ENCODE data around the gene PRSS53.
"Not testable (repeated sequence)": the region's sequence is repeated elsewhere in the genome, so short reads cannot be mapped to it uniquely, and the experiment has no call there.

The PRSS53 gene

DNA sequence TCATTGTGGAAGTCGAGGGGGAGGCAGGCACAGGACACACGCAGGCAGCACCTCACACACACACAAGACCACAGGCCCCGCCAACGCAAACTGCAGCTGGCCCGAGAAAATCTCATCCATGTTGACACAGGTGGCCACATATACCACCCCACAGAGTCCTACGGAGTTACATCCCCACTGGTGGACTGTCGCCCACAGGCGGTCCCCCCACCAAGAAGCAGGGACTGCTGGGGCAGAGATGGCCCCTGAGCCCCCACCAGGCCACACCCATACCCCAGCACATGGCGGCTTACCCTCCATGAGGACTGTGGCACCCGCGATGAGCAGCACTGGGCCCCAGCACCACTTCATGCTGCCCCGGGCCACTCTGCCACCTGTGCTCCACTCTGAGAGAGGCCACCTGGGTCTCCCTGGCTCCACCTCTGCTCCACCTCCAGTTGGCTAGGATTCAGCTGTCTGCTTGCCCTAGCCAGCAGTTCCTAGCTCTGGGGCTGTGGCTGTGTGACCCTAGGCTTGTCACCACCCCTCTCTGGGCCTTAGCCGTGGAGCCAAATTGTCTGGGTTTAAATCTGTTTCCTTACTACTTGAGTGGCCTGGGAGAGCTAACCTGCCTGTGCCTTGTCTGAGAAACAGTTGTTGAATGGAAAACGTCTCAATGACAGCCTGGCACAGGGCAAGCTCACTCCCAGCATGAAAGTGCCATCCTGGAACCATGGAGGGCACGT, at the start of gene PRSS53:
Gene PRSS53, minus strand, starts transcription at position 485 of the 725 bp plus-strand sequence. Its CDS starts 134 bp downstream, at position 351.
- DNase-seq: no peak

DNA sequence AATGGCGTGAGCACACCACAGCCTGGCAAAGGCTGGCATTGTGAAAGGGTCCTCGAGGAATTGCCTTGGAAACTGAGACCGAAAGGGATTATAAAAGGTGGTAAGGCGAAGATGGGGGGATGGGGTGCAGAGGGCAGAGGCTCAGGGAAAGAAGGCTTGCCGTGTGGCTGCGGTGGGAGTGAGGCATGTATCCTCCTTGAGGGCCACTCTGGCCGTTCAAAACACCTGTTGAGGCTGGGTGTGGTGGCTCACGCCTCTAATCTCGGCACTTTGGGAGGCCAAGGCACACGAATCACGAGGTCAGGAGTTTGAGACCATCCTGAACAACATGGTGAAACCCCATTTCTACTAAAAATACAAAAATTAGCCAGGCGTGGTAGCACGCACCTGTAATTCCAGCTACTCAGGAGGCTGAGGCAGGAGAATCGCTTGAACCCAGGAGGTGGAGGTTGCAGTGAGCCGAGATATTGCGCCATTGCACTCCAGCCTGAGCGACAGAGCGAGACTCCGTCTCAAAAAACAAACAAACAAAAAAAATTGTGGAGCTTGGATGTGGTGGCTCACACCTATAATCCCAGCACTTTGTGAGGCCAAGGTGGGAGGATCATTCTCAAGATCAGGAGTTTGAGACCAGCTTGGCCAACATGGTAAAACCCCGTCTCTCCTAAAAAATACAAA, 48.2 kb upstream of the PRSS53 start:
- DNase-seq: not testable (repeated sequence)

GRCh38 chr16:31136287-31136662, 47.5 kb upstream of the PRSS53 start:
- DNase-seq: no peak

DNA sequence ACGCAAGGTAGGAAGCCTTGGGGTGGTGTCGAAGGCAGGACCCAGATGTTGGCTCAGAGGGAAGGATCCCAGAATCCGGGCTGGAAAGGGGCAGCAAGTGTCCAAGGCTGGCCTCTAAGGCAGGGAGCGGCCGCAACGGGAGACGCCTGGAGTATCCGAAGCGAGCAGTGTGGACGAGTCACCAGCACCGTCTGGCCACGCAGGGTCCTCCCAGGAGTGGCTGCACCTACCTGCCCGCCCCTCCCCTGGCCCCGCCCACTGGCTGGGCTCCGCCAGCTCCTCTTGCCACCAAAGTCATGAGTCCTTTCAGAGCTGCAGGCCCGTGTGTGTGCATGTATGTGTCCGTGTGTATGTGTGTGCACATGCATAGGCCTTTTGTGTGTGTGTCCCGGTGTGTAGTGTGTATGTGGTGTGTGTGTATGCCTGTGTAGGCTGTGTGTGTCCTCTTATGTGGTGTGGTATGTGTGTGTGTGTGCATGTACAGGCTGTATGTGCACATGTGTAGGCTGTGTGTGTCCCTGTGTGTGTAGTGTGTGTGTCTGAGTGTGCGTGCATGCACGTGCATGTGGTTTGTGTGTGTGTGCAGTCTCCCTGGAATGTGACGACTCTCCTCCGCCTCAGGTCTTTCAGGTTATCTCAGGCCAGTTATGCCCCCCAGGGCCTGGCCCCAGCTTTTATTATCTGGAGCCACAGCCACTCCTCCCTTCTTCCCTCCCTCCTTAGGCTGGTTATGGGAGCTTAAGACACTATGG, 47.0 kb upstream of the PRSS53 start, which contains the start of gene PRSS8:
Gene PRSS8, minus strand, starts transcription at position 193 of the 752 bp plus-strand sequence. CDS start 229 bp downstream, outside the sequence.
- DNase-seq: no peak

- no peak for DNase-seq
These were observed 46.1 kb upstream of the PRSS53 start for GRCh38 chr16:31134625-31135534.

DNA sequence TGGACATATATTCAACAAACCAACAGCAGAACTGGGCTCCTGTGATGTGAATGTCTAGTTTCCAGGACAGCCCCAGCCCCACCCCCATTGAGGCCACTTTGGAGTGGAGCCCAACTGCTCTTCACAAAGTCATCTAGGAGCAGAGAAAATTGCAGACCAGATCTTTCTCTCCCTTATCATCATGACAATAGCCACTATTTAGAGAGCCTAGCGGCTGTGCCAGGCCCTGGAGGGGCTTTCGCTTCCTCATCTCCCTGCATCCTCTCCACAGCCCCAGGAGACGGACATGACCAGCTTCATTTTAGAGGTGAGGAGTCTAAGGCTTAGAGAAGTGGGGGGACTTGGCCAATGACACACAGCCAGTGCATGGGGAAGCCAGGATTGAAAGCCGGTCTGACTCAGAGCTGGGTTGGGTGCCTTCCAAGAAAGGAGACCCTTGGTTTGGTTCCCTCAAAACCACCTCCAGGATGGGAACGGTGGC, 45.4 kb upstream of the PRSS53 start:
- DNase-seq: no peak

GRCh38 chr16:31133046-31133501, 44.3 kb upstream of the PRSS53 start:
- no peak for DNase-seq

DNA sequence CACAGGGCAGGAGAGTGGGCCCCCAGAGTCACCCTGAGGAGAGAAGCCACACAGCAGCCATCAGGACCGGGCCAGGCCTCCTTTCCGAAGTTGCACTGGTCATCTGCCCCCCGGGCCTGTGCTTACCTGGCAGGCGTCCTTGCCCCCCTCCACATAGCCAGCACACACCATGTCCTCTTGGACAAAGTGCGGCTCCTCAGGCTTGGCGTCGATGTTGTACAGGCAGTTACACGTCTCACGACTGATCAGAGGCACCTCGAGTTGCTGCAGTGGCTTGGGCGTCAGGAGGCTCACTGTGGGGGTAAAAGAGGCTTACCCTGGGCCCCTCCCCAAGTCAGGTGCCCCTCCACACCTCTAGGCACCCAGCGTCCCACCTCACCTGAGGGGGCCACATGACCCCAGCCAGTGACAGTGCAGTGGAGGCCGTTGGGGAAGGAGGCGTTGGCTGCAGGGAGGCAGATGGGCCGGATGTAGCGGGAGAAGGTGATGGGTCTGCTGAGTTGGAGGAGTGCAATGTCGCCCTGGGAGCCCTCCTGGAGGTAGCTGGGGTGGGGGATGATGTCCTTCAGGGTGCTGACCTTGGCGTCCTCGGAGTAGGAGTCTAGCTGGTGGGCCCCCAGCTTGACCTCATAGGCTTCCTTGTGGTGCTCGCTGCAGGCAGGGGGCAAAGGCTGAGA, 43.7 kb upstream of the PRSS53 start:
- no peak for DNase-seq

- DNase-seq: no peak
These were observed 43.1 kb upstream of the PRSS53 start for GRCh38 chr16:31131841-31132271.

DNA sequence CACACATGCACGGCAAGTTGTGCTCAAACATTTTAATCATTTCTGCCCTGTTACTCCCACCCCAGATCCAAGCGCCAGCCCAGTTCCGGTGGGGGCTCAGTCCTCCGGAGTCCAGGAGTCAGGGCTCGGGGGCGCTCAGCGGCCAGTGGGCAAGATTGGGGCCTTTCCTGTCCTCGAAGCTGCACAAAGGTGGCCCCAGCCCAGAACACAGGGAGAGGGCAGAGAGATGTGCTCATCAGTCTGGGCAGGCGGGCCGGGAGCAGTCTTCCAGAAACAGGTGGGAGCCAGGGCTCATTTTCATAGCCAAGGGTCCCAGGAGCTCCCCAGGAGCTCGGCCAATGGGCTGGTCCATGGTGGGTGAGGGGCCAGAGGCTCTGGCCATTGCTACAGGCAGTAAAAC, 42.7 kb upstream of the PRSS53 start:
- DNase-seq: no peak

- no peak for DNase-seq
These were observed 42.2 kb upstream of the PRSS53 start for GRCh38 chr16:31130899-31131298.

GRCh38 chr16:31130336-31130891, 41.7 kb upstream of the PRSS53 start:
- DNase-seq: no peak

DNA sequence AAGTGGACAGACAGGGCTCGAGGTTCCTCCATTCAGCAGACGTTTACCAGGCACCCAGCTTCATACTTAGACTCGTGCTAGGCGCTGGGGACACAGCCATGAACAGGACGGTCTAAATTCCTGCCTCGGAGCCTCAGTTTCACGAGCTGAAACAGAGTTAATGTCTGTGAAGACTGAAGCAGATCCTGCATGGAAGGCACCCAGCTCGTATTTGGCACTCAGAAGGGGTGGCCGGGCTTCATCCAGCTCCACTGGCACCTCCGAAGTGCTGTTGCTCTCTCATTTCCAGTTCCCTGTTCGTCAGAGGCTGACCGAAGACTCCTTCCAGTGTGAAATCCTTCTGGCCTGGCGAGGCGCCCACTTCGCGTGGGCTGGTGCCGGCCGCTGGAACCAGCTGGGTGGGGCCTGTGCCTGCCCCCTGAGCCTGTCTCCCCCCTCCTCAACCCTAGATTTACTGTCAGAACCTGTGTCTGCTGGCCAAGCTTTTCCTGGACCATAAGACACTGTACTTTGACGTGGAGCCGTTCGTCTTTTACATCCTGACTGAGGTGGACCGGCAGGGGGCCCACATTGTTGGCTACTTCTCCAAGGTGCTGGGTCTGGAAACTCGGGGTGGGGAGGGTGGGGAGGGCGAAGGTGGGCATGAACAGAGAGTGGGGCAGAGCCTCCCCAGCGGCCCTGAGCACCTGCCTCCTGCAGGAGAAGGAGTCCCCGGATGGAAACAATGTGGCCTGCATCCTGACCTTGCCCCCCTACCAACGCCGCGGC, 41.0 kb upstream of the PRSS53 start:
- DNase-seq: no peak

DNA sequence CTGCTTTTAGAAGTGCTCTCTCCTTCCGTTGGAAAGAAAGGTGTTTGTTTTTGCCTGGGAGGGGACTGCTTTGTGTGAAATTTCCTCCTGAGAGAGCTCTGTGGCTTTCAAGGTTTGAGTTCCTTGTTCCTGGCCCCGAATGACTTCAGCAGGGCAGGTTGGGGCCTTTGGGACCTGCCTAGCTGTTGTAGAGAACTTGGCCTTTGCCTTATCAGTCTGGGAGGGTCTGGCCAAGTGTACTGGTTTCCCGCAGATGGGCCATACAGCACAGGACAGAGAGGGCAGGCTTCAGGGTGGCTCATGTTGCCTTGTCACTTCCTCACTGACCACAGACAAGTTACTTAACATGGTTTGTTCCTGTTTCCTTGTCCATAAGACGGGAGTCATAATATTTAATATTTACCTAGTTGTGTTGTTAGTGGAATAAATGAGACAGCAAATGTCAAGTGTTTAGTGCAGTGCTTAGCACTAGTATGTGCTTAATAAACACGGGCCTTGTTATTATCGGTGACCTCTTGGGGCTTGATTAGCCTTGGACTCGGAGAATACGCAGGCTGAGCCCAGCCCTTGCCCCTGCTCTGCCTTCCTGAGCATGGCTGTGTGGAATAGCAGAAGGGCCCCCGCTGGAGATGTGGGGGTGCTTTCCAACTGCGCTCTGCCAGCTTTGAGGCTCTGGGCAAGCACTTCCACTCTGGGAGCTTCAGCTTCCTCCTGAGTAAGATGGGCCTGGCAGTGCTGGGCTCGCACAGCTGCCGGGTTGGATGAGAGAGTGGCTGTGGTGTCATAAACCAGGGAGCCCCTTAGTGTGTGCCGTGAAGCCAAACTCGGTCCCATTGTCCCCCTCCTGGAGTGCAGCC, 40.2 kb upstream of the PRSS53 start:
- no peak for DNase-seq

- no peak for DNase-seq
These were observed 38.4 kb upstream of the PRSS53 start for GRCh38 chr16:31127182-31127581.

GRCh38 chr16:31125844-31126243, 37.1 kb upstream of the PRSS53 start:
- DNase-seq: no peak

GRCh38 chr16:31120129-31120528, 31.4 kb upstream of the PRSS53 start:
- no peak for DNase-seq

GRCh38 chr16:31118223-31119155, 29.7 kb upstream of the PRSS53 start:
- DNase-seq: no peak

All from activated CD4-positive, CD25-positive, alpha-beta regulatory T cell treated with anti-CD3 and anti-CD28 coated beads, Interleukin-2, amount 50 U/mL, for 72 hours (primary cell).